ENCODE measurements around the gene ITGAX. TPM values are rescaled to one million over a fixed set of nuclear protein-coding genes. Genes with fewer than 3 reads are reported as not detected.

Gene ITGAX
- total and polyA plus RNA-seq, 2 of the 8 experiments (the other 6 are each of a cell fraction or from before 2014, with no cell fraction given), result 0.30 TPM; not detected in 1

GRCh38 chr16:31373235-31373634, 18.3 kb downstream of the ITGAX start (continued):
- TF ChIP-seq, protein P1, sequence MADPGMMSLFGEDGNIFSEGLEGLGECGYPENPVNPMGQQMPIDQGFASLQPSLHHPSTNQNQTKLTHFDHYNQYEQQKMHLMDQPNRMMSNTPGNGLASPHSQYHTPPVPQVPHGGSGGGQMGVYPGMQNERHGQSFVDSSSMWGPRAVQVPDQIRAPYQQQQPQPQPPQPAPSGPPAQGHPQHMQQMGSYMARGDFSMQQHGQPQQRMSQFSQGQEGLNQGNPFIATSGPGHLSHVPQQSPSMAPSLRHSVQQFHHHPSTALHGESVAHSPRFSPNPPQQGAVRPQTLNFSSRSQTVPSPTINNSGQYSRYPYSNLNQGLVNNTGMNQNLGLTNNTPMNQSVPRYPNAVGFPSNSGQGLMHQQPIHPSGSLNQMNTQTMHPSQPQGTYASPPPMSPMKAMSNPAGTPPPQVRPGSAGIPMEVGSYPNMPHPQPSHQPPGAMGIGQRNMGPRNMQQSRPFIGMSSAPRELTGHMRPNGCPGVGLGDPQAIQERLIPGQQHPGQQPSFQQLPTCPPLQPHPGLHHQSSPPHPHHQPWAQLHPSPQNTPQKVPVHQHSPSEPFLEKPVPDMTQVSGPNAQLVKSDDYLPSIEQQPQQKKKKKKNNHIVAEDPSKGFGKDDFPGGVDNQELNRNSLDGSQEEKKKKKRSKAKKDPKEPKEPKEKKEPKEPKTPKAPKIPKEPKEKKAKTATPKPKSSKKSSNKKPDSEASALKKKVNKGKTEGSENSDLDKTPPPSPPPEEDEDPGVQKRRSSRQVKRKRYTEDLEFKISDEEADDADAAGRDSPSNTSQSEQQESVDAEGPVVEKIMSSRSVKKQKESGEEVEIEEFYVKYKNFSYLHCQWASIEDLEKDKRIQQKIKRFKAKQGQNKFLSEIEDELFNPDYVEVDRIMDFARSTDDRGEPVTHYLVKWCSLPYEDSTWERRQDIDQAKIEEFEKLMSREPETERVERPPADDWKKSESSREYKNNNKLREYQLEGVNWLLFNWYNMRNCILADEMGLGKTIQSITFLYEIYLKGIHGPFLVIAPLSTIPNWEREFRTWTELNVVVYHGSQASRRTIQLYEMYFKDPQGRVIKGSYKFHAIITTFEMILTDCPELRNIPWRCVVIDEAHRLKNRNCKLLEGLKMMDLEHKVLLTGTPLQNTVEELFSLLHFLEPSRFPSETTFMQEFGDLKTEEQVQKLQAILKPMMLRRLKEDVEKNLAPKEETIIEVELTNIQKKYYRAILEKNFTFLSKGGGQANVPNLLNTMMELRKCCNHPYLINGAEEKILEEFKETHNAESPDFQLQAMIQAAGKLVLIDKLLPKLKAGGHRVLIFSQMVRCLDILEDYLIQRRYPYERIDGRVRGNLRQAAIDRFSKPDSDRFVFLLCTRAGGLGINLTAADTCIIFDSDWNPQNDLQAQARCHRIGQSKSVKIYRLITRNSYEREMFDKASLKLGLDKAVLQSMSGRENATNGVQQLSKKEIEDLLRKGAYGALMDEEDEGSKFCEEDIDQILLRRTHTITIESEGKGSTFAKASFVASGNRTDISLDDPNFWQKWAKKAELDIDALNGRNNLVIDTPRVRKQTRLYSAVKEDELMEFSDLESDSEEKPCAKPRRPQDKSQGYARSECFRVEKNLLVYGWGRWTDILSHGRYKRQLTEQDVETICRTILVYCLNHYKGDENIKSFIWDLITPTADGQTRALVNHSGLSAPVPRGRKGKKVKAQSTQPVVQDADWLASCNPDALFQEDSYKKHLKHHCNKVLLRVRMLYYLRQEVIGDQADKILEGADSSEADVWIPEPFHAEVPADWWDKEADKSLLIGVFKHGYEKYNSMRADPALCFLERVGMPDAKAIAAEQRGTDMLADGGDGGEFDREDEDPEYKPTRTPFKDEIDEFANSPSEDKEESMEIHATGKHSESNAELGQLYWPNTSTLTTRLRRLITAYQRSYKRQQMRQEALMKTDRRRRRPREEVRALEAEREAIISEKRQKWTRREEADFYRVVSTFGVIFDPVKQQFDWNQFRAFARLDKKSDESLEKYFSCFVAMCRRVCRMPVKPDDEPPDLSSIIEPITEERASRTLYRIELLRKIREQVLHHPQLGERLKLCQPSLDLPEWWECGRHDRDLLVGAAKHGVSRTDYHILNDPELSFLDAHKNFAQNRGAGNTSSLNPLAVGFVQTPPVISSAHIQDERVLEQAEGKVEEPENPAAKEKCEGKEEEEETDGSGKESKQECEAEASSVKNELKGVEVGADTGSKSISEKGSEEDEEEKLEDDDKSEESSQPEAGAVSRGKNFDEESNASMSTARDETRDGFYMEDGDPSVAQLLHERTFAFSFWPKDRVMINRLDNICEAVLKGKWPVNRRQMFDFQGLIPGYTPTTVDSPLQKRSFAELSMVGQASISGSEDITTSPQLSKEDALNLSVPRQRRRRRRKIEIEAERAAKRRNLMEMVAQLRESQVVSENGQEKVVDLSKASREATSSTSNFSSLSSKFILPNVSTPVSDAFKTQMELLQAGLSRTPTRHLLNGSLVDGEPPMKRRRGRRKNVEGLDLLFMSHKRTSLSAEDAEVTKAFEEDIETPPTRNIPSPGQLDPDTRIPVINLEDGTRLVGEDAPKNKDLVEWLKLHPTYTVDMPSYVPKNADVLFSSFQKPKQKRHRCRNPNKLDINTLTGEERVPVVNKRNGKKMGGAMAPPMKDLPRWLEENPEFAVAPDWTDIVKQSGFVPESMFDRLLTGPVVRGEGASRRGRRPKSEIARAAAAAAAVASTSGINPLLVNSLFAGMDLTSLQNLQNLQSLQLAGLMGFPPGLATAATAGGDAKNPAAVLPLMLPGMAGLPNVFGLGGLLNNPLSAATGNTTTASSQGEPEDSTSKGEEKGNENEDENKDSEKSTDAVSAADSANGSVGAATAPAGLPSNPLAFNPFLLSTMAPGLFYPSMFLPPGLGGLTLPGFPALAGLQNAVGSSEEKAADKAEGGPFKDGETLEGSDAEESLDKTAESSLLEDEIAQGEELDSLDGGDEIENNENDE (IDR thresholded peaks at IDR 0.05; ENCODE audit: insufficient replicate concordance, low read length), result no peak
- TF ChIP-seq NANOG (IDR thresholded peaks at IDR 0.05; ENCODE audit: insufficient read depth, low read depth, low read length, poor library complexity, severe bottlenecking) (no peak), TAF1 (IDR thresholded peaks at IDR 0.05; ENCODE audit: low read depth, low read length) (no peak), CTBP2 (IDR thresholded peaks at IDR 0.05; ENCODE audit: borderline replicate concordance, insufficient read depth, insufficient read length, low read length) (no peak), SRF (IDR thresholded peaks at IDR 0.05; ENCODE audit: low read depth, low read length) (no peak), POLR2A (IDR thresholded peaks at IDR 0.05; ENCODE audit: control extremely low read depth in 1 of 2, low read depth in 2 of 2, low read length in 2 of 2) (no peak)

All from H1 (cell line).